HCT116 (cell line): ENCODE data around the gene SPIRE1. TPM values are rescaled to one million over a fixed set of nuclear protein-coding genes. Genes with fewer than 3 reads are reported as not detected.

Source experiments
- ATAC-seq: fragments of 200-7000 bp; cut with Tn5 transposase; 2 replicates; pipeline ENCODE4 v1.9.1; 2020; ENCODE audit warnings: mild to moderate bottlenecking, moderate library complexity
- BruUV-seq: library from RNA; stranded (reverse); fragments of 400-500 nt; replicated peaks from 2 replicates; lab custom pipeline; 2021; lab: Mats Ljungman, UMichigan
- CTCF ChIA-PET: fragments of 300-600 bp; sonication (Branson Sonifier 250); formaldehyde crosslinking; loops from one replicate; lab custom pipeline; 2021; ENCODE audit warnings: antibody characterized with exemption; lab: Charles Lee
- POLR2A ChIA-PET: fragments of 300-600, 350-600 bp; sonication (Branson Sonifier 250); formaldehyde crosslinking; loops from one replicate; lab custom pipeline; 2021; ENCODE audit warnings: antibody characterized with exemption; lab: Charles Lee
- RAD21 ChIA-PET, 2 experiments: fragments of 300-600 bp; sonication (Branson Sonifier 250); formaldehyde crosslinking; loops; one replicate each; lab custom pipeline; 2023; ENCODE audit warnings: low total read pairs in 2 of 2; ENCODE audit not compliant: uncharacterized antibody in 2 of 2, unreplicated experiment in 2 of 2, low non-redundant PET in 1 of 2; lab: Charles Lee
- DNase-seq: peaks from one replicate; pipeline ENCODE4 v3.0.0-alpha.2; 2010; ENCODE audit warnings: low read depth, low spot score
- H2AFZ ChIP-seq: fragments of 200-600 bp; shearing (Covaris generic), sonication (generic); 2 replicates; pipeline ENCODE4 v1.6.1; 2017; ENCODE audit warnings: low read depth, mixed run types, mixed read lengths, antibody characterized with exemption, low read length; ENCODE audit not compliant: poor library complexity, severe bottlenecking
- H3K27ac ChIP-seq: 2 replicates; pipeline ENCODE4 v1.5.1; 2012; ENCODE audit warnings: low read depth, low read length
- H3K27me3 ChIP-seq: fragments of 200-600 bp; sonication (generic); 2 replicates; pipeline ENCODE4 v1.6.1; 2016; ENCODE audit warnings: mixed run types, low read length, mixed read lengths; ENCODE audit not compliant: insufficient read depth
- H3K36me3 ChIP-seq, 2 experiments: fragments of 200-500 bp in 1 of 2; fragments of 200-600 bp in 1 of 2; sonication (Bioruptor generic) in 1 of 2; sonication (generic) in 1 of 2; 2 replicates each; pipeline versions ENCODE4 v1.5.1 to v1.6.1; 2014 to 2016; ENCODE audit warnings: low read length in 2 of 2, inconsistent platforms in 1 of 2, mixed read lengths in 1 of 2, mixed run types in 1 of 2; ENCODE audit not compliant: insufficient read depth in 2 of 2, control insufficient read depth in 1 of 2
- H3K4me1 ChIP-seq, 2 experiments: fragments of 200-600 bp in 1 of 2; sonication (generic) in 1 of 2; 2 replicates each; pipeline versions ENCODE4 v1.5.1 to v1.6.1; 2012 to 2017; ENCODE audit warnings: low read length in 2 of 2, inconsistent platforms in 1 of 2, mild to moderate bottlenecking in 1 of 2, mixed read lengths in 1 of 2, mixed run types in 1 of 2, moderate library complexity in 1 of 2; ENCODE audit not compliant: insufficient read depth in 2 of 2, control insufficient read depth in 1 of 2
- H3K4me2 ChIP-seq: fragments of 200-600 bp; sonication (generic); 2 replicates; pipeline ENCODE4 v1.6.1; 2017; ENCODE audit warnings: mixed run types, low read length, mixed read lengths
- H3K4me3 ChIP-seq, 2 experiments: fragments of 200-600 bp in 1 of 2; sonication (generic) in 1 of 2; replicated peaks in 1 of 2; 2 replicates each; pipeline ENCODE4 v1.5.1; 2011 to 2016; ENCODE audit warnings: low read length in 2 of 2, control low read depth in 1 of 2, low read depth in 1 of 2, mild to moderate bottlenecking in 1 of 2, mixed read lengths in 1 of 2, mixed run types in 1 of 2
- H3K79me2 ChIP-seq: fragments of 200-600 bp; sonication (generic); 2 replicates; pipeline ENCODE4 v1.6.1; 2017; ENCODE audit warnings: mild to moderate bottlenecking, mixed run types, low read length, moderate library complexity, mixed read lengths; ENCODE audit not compliant: insufficient read depth
- H3K9ac ChIP-seq: fragments of 200-600 bp; sonication (generic); 2 replicates; pipeline ENCODE4 v1.6.1; 2016; ENCODE audit warnings: low read length, mixed read lengths
- H3K9me2 ChIP-seq: fragments of 200-600 bp; sonication (generic), shearing (Covaris generic); 2 replicates; pipeline ENCODE4 v1.6.1; 2017; ENCODE audit warnings: mixed run types, mild to moderate bottlenecking, moderate library complexity; ENCODE audit not compliant: insufficient read depth
- H3K9me3 ChIP-seq, 2 experiments: fragments of 200-500 bp in 1 of 2; fragments of 200-600 bp in 1 of 2; sonication (Bioruptor generic) in 1 of 2; sonication (generic) in 1 of 2; 2 replicates each; pipeline ENCODE4 v1.6.1; 2014 to 2017; ENCODE audit warnings: low read length in 2 of 2, mixed read lengths in 2 of 2, inconsistent platforms in 1 of 2, low read depth in 1 of 2, mild to moderate bottlenecking in 1 of 2, mixed run types in 1 of 2, moderate library complexity in 1 of 2; ENCODE audit not compliant: control insufficient read depth in 1 of 2, insufficient read depth in 1 of 2
- H4K20me1 ChIP-seq: fragments of 200-600 bp; sonication (generic), shearing (Covaris generic); 2 replicates; pipeline ENCODE4 v1.6.1; 2017; ENCODE audit warnings: mixed run types, mild to moderate bottlenecking, moderate library complexity; ENCODE audit not compliant: insufficient read depth
- CBX3 ChIP-seq: IDR thresholded peaks from 2 replicates; pipeline ENCODE4 v1.6.1; 2012; ENCODE audit warnings: low read depth
- EGR1 ChIP-seq: IDR thresholded peaks from 2 replicates; pipeline ENCODE4 v1.6.1; 2012; ENCODE audit warnings: low read depth
- JUND ChIP-seq: IDR thresholded peaks from 2 replicates; pipeline ENCODE4 v1.6.1; 2012
- RAD21 ChIP-seq: IDR thresholded peaks from 2 replicates; pipeline ENCODE4 v1.6.1; 2012; ENCODE audit warnings: low read depth, mild to moderate bottlenecking
- SIN3A ChIP-seq: IDR thresholded peaks from 2 replicates; pipeline ENCODE4 v1.6.1; 2012; ENCODE audit warnings: low read depth
- SRF ChIP-seq: IDR thresholded peaks from 2 replicates; pipeline ENCODE4 v1.6.1; 2012; ENCODE audit warnings: low read depth
- YY1 ChIP-seq: IDR thresholded peaks from 2 replicates; pipeline ENCODE4 v1.6.1; 2011; ENCODE audit warnings: low read length, low read depth, moderate library complexity, mild to moderate bottlenecking; ENCODE audit not compliant: insufficient replicate concordance; ENCODE audit errors: extremely low read depth
- ZNF274 ChIP-seq: fragments of 200-500 bp; sonication (Bioruptor generic); IDR thresholded peaks from 2 replicates; pipeline ENCODE4 v1.6.1; 2014; ENCODE audit warnings: mild to moderate bottlenecking, low read depth, low read length, inconsistent platforms
- intact Hi-C: fragments of 100-400 bp; cut with micrococcal nuclease; formaldehyde crosslinking; loops from 2 replicates; pipeline ENCODE4 v1.10.0; 2022
- total RNA-seq: library from RNA; stranded (reverse); gene quantifications from one replicate; pipeline ENCODE4 v1.2.1, GENCODE V29; 2021; ENCODE audit not compliant: unreplicated experiment
- TF ChIP-seq, protein P1 (sequence below): IDR thresholded peaks from 2 replicates; pipeline ENCODE4 v1.6.1; 2012
- TF ChIP-seq, protein P2 (sequence below), 3 experiments: fragments of 200-600 bp in 1 of 3; sonication (generic) in 1 of 3; IDR thresholded peaks in 2 of 3; conservative IDR thresholded peaks in 1 of 3; 2 replicates each; pipeline ENCODE4 v1.5.1; 2012 to 2017; ENCODE audit warnings: low read depth in 2 of 3, low read length in 2 of 3, antibody characterized with exemption in 1 of 3, borderline replicate concordance in 1 of 3, control low read depth in 1 of 3, mild to moderate bottlenecking in 1 of 3, mixed read lengths in 1 of 3, mixed run types in 1 of 3, moderate library complexity in 1 of 3; ENCODE audit not compliant: insufficient read depth in 1 of 3

SPIRE1 gene
- total RNA-seq, 1 experiment from 2014 or later, result 26.6 TPM

DNA sequence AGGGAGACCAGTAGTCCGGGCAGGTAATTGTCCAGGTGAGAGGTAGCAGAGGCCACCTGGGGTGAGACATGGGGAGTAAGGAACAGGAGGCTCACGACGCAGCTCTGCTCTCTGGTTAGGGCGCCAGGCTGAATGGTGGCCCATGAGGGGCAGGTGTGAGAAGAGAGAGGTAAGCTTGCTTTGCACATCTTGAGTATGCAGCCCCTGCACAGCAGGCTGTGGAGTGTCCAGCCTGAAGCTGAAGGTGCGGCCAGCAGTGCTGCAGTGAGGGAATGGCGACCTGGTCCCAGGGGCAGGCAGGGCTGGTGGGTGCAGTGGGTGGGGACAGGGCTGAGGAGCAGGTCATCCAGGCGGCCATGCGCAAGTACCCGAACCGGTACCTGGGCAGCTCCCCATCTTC is 234.5 kb downstream of the SPIRE1 start (continued):
- TF ChIP-seq, protein P1, sequence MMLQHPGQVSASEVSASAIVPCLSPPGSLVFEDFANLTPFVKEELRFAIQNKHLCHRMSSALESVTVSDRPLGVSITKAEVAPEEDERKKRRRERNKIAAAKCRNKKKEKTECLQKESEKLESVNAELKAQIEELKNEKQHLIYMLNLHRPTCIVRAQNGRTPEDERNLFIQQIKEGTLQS, result no peak
- TF ChIP-seq CBX3, result no peak
- TF ChIP-seq, protein P2, sequence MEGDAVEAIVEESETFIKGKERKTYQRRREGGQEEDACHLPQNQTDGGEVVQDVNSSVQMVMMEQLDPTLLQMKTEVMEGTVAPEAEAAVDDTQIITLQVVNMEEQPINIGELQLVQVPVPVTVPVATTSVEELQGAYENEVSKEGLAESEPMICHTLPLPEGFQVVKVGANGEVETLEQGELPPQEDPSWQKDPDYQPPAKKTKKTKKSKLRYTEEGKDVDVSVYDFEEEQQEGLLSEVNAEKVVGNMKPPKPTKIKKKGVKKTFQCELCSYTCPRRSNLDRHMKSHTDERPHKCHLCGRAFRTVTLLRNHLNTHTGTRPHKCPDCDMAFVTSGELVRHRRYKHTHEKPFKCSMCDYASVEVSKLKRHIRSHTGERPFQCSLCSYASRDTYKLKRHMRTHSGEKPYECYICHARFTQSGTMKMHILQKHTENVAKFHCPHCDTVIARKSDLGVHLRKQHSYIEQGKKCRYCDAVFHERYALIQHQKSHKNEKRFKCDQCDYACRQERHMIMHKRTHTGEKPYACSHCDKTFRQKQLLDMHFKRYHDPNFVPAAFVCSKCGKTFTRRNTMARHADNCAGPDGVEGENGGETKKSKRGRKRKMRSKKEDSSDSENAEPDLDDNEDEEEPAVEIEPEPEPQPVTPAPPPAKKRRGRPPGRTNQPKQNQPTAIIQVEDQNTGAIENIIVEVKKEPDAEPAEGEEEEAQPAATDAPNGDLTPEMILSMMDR (IDR thresholded peaks at IDR 0.05 in 2 of 3, conservative IDR thresholded peaks at IDR 0.05 in 1 of 3; ENCODE audit: borderline replicate concordance in 1 of 3, insufficient read depth in 1 of 3, low read depth in 2 of 3, low read length in 2 of 3), result no peak
- no peak for TF ChIP-seq ZNF274
- no peak for TF ChIP-seq YY1
- no peak for TF ChIP-seq JUND
- TF ChIP-seq SRF, result no peak

DNA sequence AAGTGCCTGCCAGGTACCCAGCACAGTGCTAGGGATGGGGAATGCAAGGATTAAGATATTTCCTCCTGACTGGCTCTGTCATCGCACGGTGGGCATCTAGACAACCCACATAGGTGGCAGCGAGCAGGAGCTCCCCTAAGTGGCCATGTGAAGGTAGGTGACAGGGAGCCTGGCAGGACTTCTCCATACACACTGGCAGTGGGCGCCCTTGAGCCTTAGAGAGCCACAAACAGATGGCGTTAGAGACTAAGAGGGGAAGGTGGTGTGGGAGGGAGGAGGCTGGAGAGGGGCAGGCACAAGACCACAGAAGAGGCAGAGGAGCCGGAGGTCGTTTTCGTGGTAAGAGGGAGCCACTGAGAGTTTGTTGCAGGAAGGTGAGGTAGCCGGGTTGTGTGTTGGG is 235.0 kb downstream of the SPIRE1 start:
- Histone ChIP-seq H3K4me3 (no peak overlapping the region), H3K9me2 (no peaks in the 10 kb centered on the region)
- TF ChIP-seq RAD21 (peak; percentile 69), SIN3A (no peak), EGR1 (no peak)
- TF ChIP-seq, protein P2 (IDR thresholded peaks at IDR 0.05 in 2 of 3, conservative IDR thresholded peaks at IDR 0.05 in 1 of 3; ENCODE audit: borderline replicate concordance in 1 of 3, insufficient read depth in 1 of 3, low read depth in 2 of 3, low read length in 2 of 3), result peak; percentile 60 to 97 (median 63); a peak in 5 of 6 replicates
- TF ChIP-seq, all 23 proteins: peak for 2
- no peaks in the 10 kb centered on the region for H3K27me3 ChIP-seq
- DNase-seq (no peak), ATAC-seq (peak; percentile 67)
- no peak overlapping the region for H3K9ac ChIP-seq
- no peaks in the 10 kb centered on the region for H4K20me1 ChIP-seq
- peaks cover 0 to 2% of the 10 kb centered on the region in 2 experiments; a peak in 1 of 4 replicates for H3K36me3 ChIP-seq
- intact Hi-C loops, result loop anchor here (2.0 kb wide), 2 partner anchors 32 to 236 kb away; partner anchors contain the start of gene SPIRE1
- peaks cover 6% of the 10 kb centered on the region; the same call in 1 of the 2 replicates for H3K79me2 ChIP-seq
- no peak overlapping the region for H3K4me2 ChIP-seq
- no peaks in the 10 kb centered on the region for H3K9me3 ChIP-seq
- POLR2A ChIA-PET, result interaction anchor here (1.5 kb wide), 1 partner anchor 19 kb away, joined by 3 read pairs; no protein-coding TSS in a partner anchor
- BruUV-seq, result no TSS peak
- CTCF ChIA-PET, result interaction anchor here (1.0 to 1.8 kb wide), 3 partner anchors 10 to 237 kb away, joined by 3 to 7 read pairs (median 5); no protein-coding TSS in a partner anchor
- H3K27ac ChIP-seq, result no peak overlapping the region
- RAD21 ChIA-PET, result interaction anchor here in 1 of 2 experiments (0.6 kb wide), 1 partner anchor 265 kb away, joined by 3 read pairs; no protein-coding TSS in a partner anchor
- no peak overlapping the region for H2AFZ ChIP-seq
- H3K4me1 ChIP-seq, result peaks cover 4 to 9% of the 10 kb centered on the region in 2 experiments; a peak in 2 of 4 replicates
